ENCODE measurements around the gene FAM8A1. TPM values are rescaled to one million over a fixed set of nuclear protein-coding genes. Genes with fewer than 3 reads are reported as not detected.

The FAM8A1 gene
- polyA plus RNA-seq, 1 of the 3 experiments (the other 2 are of a cell fraction), result 5.0 TPM

DNA sequence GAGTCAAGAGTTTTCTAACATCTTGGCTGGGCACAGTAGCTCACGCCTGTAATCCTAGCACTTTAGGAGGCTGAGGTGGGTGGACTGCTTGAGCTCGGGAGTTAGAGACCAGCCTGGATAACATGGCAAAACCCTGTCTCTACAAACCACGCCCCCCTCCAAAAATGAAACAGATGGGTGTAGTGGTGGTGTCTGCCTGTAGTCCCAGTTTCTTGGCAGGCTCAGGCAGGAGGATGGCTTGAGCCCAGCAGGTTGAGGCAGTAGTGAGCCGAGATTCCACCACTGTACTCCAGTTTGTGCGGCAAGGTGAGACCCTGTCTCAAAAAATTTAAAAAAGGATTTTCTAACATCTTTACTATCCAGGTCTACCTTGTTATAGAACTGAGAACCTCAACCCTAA lies 22.0 kb downstream of the FAM8A1 start:
- POLR2A ChIA-PET, result no interaction called here
- Histone ChIP-seq H2AFZ (ENCODE audit: low read depth) (no peak overlapping the region), H3K27me3 (ENCODE audit: insufficient read depth) (no peaks in the 10 kb centered on the region), H3F3A (replicated peaks; ENCODE audit: insufficient read depth) (peaks cover 11% of the 10 kb centered on the region), H3K79me2 (ENCODE audit: insufficient read depth) (peaks cover 74% of the 10 kb centered on the region), H3K9me3 (no peaks in the 10 kb centered on the region), H3K9ac (no peak overlapping the region), H3K36me3 (replicated peaks in 1 of 2; ENCODE audit: control insufficient read depth in 1 of 2, insufficient read depth in 2 of 2, low read length in 1 of 2) (peaks cover 53 to 79% of the 10 kb centered on the region in 2 experiments), H3K9me2 (no peaks in the 10 kb centered on the region), H3K27ac (ENCODE audit: low read depth in 2 of 2, low read length in 1 of 2) (no peak overlapping the region), H3K4me2 (no peak overlapping the region), H4K20me1 (ENCODE audit: insufficient read depth) (no peaks in the 10 kb centered on the region), H3K4me3 (ENCODE audit: low read depth in 2 of 2, low read length in 1 of 2) (no peak overlapping the region), H3K4me1 (ENCODE audit: control insufficient read depth in 1 of 2, insufficient read depth in 2 of 2, low read depth in 1 of 2, low read length in 1 of 2) (no peaks in the 10 kb centered on the region)
- WGBS (ENCODE audit: low lambda C conversion rate), result 99% methylated on average over 5 of the region's 5 CpGs
- no peak for DNase-seq
- TF ChIP-seq FOXM1 (IDR thresholded peaks at IDR 0.05; ENCODE audit: low read depth) (no peak), MEF2A (IDR thresholded peaks at IDR 0.05; ENCODE audit: borderline replicate concordance, low read depth) (no peak), RXRA (IDR thresholded peaks at IDR 0.05; ENCODE audit: borderline replicate concordance, low read depth) (no peak), RAD21 (IDR thresholded peaks at IDR 0.05; ENCODE audit: low read length) (no peak), IRF3 (IDR thresholded peaks at IDR 0.05; ENCODE audit: low read depth, low read length) (no peak), SMC3 (IDR thresholded peaks at IDR 0.05; ENCODE audit: low read depth, low read length) (no peak), JUND (IDR thresholded peaks at IDR 0.05) (no peak), ELF1 (IDR thresholded peaks at IDR 0.05) (no peak)
- CTCF ChIA-PET, result no interaction called here

- H3K4me2 ChIP-seq, result no peak overlapping the region
- CTCF ChIA-PET, result interaction anchor here (4.3 kb wide), 1 partner anchor 15 kb away, joined by 16 read pairs; no protein-coding TSS in a partner anchor
- POLR2A ChIA-PET, result no interaction called here
- H4K20me1 ChIP-seq (ENCODE audit: insufficient read depth), result no peaks in the 10 kb centered on the region
- no peaks in the 10 kb centered on the region for H3K9me2 ChIP-seq
- 97% methylated on average over 1 of the region's 1 CpG for WGBS (ENCODE audit: low lambda C conversion rate)
- H3K9me3 ChIP-seq, result no peaks in the 10 kb centered on the region
- peaks cover 69% of the 10 kb centered on the region for H3K79me2 ChIP-seq (ENCODE audit: insufficient read depth)
- H3K4me3 ChIP-seq (ENCODE audit: low read depth in 2 of 2, low read length in 1 of 2), result no peak overlapping the region
- peaks cover 70 to 84% of the 10 kb centered on the region in 2 experiments for H3K36me3 ChIP-seq (replicated peaks in 1 of 2; ENCODE audit: control insufficient read depth in 1 of 2, insufficient read depth in 2 of 2, low read length in 1 of 2)
- no peaks in the 10 kb centered on the region for H3K4me1 ChIP-seq (ENCODE audit: control insufficient read depth in 1 of 2, insufficient read depth in 2 of 2, low read depth in 1 of 2, low read length in 1 of 2)
- peaks cover 11% of the 10 kb centered on the region for H3F3A ChIP-seq (replicated peaks; ENCODE audit: insufficient read depth)
- DNase-seq, result no peak
- H3K9ac ChIP-seq, result no peak overlapping the region
- H3K27ac ChIP-seq (ENCODE audit: low read depth in 2 of 2, low read length in 1 of 2), result no peak overlapping the region; a peak in 1 of 4 replicates
- TF ChIP-seq FOXJ3 (CRISPR knock-in tag; IDR thresholded peaks at IDR 0.05) (no peak), POLR2AphosphoS5 (IDR thresholded peaks at IDR 0.05; ENCODE audit: low read depth, low read length) (no peak), FOXM1 (IDR thresholded peaks at IDR 0.05; ENCODE audit: low read depth) (no peak), GABPA (IDR thresholded peaks at IDR 0.05; ENCODE audit: low read depth) (no peak), NRF1 (IDR thresholded peaks at IDR 0.05; ENCODE audit: low read depth, low read length) (no peak), EZH2phosphoT487 (IDR thresholded peaks at IDR 0.05; ENCODE audit: borderline replicate concordance, low read depth) (no peak), YY1 (IDR thresholded peaks at IDR 0.05; ENCODE audit: low read depth) (no peak), SMC3 (IDR thresholded peaks at IDR 0.05; ENCODE audit: low read depth, low read length) (no peak), NFIC (IDR thresholded peaks at IDR 0.05; ENCODE audit: borderline replicate concordance) (no peak), SIN3A (IDR thresholded peaks at IDR 0.05; ENCODE audit: borderline replicate concordance, low read depth, low read length) (no peak), RCOR1 (IDR thresholded peaks at IDR 0.05; ENCODE audit: low read length) (no peak), MAX (IDR thresholded peaks at IDR 0.05; ENCODE audit: low read depth) (no peak), MXI1 (IDR thresholded peaks at IDR 0.05; ENCODE audit: low read depth, low read length) (no peak)
- TF ChIP-seq, protein P1, sequence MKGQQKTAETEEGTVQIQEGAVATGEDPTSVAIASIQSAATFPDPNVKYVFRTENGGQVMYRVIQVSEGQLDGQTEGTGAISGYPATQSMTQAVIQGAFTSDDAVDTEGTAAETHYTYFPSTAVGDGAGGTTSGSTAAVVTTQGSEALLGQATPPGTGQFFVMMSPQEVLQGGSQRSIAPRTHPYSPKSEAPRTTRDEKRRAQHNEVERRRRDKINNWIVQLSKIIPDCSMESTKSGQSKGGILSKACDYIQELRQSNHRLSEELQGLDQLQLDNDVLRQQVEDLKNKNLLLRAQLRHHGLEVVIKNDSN (IDR thresholded peaks at IDR 0.05; ENCODE audit: borderline replicate concordance, low read depth), result no peak
- TF ChIP-seq, protein P2, sequence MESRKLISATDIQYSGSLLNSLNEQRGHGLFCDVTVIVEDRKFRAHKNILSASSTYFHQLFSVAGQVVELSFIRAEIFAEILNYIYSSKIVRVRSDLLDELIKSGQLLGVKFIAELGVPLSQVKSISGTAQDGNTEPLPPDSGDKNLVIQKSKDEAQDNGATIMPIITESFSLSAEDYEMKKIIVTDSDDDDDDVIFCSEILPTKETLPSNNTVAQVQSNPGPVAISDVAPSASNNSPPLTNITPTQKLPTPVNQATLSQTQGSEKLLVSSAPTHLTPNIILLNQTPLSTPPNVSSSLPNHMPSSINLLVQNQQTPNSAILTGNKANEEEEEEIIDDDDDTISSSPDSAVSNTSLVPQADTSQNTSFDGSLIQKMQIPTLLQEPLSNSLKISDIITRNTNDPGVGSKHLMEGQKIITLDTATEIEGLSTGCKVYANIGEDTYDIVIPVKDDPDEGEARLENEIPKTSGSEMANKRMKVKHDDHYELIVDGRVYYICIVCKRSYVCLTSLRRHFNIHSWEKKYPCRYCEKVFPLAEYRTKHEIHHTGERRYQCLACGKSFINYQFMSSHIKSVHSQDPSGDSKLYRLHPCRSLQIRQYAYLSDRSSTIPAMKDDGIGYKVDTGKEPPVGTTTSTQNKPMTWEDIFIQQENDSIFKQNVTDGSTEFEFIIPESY (IDR thresholded peaks at IDR 0.05; ENCODE audit: borderline replicate concordance, low read depth), result no peak
- no peak overlapping the region for H2AFZ ChIP-seq (ENCODE audit: low read depth)
- no peaks in the 10 kb centered on the region for H3K27me3 ChIP-seq (ENCODE audit: insufficient read depth)
Observed at GRCh38 chr6:17624396-17624795, 24.3 kb downstream of the FAM8A1 start.

Data from SK-N-SH (cell line).